ENCODE measurements around the gene NUDT14.
A peak's percentile ranks its signal among the peaks of the same experiment; 100 is the strongest.

Gene NUDT14

GRCh38 chr14:105177082-105177481 is 4.0 kb downstream of the NUDT14 start:
- no peaks in the 10 kb centered on the region for H3K9me3 ChIP-seq (ENCODE audit: insufficient read depth, low read length)
- no peaks in the 10 kb centered on the region for H3K27me3 ChIP-seq (ENCODE audit: low read depth, low read length)
- H4K20me1 ChIP-seq (ENCODE audit: insufficient read depth, low read length): no peaks in the 10 kb centered on the region
- no peak for TF ChIP-seq CTCF (IDR thresholded peaks at IDR 0.05; ENCODE audit: low read depth, low read length)
- no peak for TF ChIP-seq EZH2phosphoT487 (IDR thresholded peaks at IDR 0.05; ENCODE audit: low read depth)
- H2AFZ ChIP-seq (ENCODE audit: low read depth, low read length): no peak overlapping the region
- H3K9ac ChIP-seq (ENCODE audit: low read length): no peak overlapping the region
- H3K4me1 ChIP-seq (ENCODE audit: low read length): peaks cover 17% of the 10 kb centered on the region
- no peak overlapping the region for H3K4me3 ChIP-seq (ENCODE audit: low read length)
- no peaks in the 10 kb centered on the region for H3K79me2 ChIP-seq (ENCODE audit: low read length)
- no peak overlapping the region for H3K4me2 ChIP-seq (ENCODE audit: low read length)
- H3K27ac ChIP-seq (ENCODE audit: low read length): no peak overlapping the region
- no peaks in the 10 kb centered on the region for H3K36me3 ChIP-seq (replicated peaks; ENCODE audit: low read depth, low read length)

- Histone ChIP-seq H3K9me3 (ENCODE audit: insufficient read depth, low read length) (no peaks in the 10 kb centered on the region), H3K9ac (ENCODE audit: low read length) (no peak overlapping the region), H3K27ac (ENCODE audit: low read length) (no peak overlapping the region), H2AFZ (ENCODE audit: low read depth, low read length) (no peak overlapping the region), H3K4me2 (ENCODE audit: low read length) (no peak overlapping the region), H3K4me3 (ENCODE audit: low read length) (no peak overlapping the region), H4K20me1 (ENCODE audit: insufficient read depth, low read length) (no peaks in the 10 kb centered on the region), H3K79me2 (ENCODE audit: low read length) (no peaks in the 10 kb centered on the region), H3K36me3 (replicated peaks; ENCODE audit: low read depth, low read length) (no peaks in the 10 kb centered on the region), H3K27me3 (ENCODE audit: low read depth, low read length) (no peaks in the 10 kb centered on the region), H3K4me1 (ENCODE audit: low read length) (peaks cover 17% of the 10 kb centered on the region)
- TF ChIP-seq EZH2phosphoT487 (IDR thresholded peaks at IDR 0.05; ENCODE audit: low read depth) (no peak), CTCF (IDR thresholded peaks at IDR 0.05; ENCODE audit: low read depth, low read length) (no peak)
Observed at GRCh38 chr14:105176513-105176912, 4.6 kb downstream of the NUDT14 start.

GRCh38 chr14:105173901-105174894 is 6.9 kb downstream of the NUDT14 start:
- Histone ChIP-seq H3K27ac (ENCODE audit: low read length) (no peak overlapping the region), H4K20me1 (ENCODE audit: insufficient read depth, low read length) (no peaks in the 10 kb centered on the region), H3K4me1 (ENCODE audit: low read length) (peaks cover 12% of the 10 kb centered on the region; the same call in 1 of the 2 replicates), H3K9me3 (ENCODE audit: insufficient read depth, low read length) (no peaks in the 10 kb centered on the region), H3K4me3 (ENCODE audit: low read length) (no peak overlapping the region), H3K27me3 (ENCODE audit: low read depth, low read length) (peaks cover 9% of the 10 kb centered on the region), H2AFZ (ENCODE audit: low read depth, low read length) (no peak overlapping the region), H3K9ac (ENCODE audit: low read length) (no peak overlapping the region), H3K36me3 (replicated peaks; ENCODE audit: low read depth, low read length) (no peaks in the 10 kb centered on the region), H3K4me2 (ENCODE audit: low read length) (peak overlapping the region; percentile 28; the same call in 1 of the 2 replicates), H3K79me2 (ENCODE audit: low read length) (no peaks in the 10 kb centered on the region)
- TF ChIP-seq CTCF (IDR thresholded peaks at IDR 0.05; ENCODE audit: low read depth, low read length) (no peak), EZH2phosphoT487 (IDR thresholded peaks at IDR 0.05; ENCODE audit: low read depth) (no peak)

GRCh38 chr14:105173145-105173544 is 8.0 kb downstream of the NUDT14 start:
- no peaks in the 10 kb centered on the region for H4K20me1 ChIP-seq (ENCODE audit: insufficient read depth, low read length)
- peaks cover 9% of the 10 kb centered on the region for H3K27me3 ChIP-seq (ENCODE audit: low read depth, low read length)
- H3K9me3 ChIP-seq (ENCODE audit: insufficient read depth, low read length): no peaks in the 10 kb centered on the region
- no peak overlapping the region for H2AFZ ChIP-seq (ENCODE audit: low read depth, low read length)
- H3K79me2 ChIP-seq (ENCODE audit: low read length): no peaks in the 10 kb centered on the region
- H3K27ac ChIP-seq (ENCODE audit: low read length): no peak overlapping the region
- peaks cover 12% of the 10 kb centered on the region; the same call in 1 of the 2 replicates for H3K4me1 ChIP-seq (ENCODE audit: low read length)
- H3K36me3 ChIP-seq (replicated peaks; ENCODE audit: low read depth, low read length): no peaks in the 10 kb centered on the region
- TF ChIP-seq EZH2phosphoT487 (IDR thresholded peaks at IDR 0.05; ENCODE audit: low read depth) (no peak), CTCF (IDR thresholded peaks at IDR 0.05; ENCODE audit: low read depth, low read length) (no peak)
- H3K9ac ChIP-seq (ENCODE audit: low read length): no peak overlapping the region
- H3K4me2 ChIP-seq (ENCODE audit: low read length): no peak overlapping the region
- H3K4me3 ChIP-seq (ENCODE audit: low read length): no peak overlapping the region

Data from OCI-LY3 (cell line).